ENCODE measurements around the gene SUPT7L. TPM values are rescaled to one million over a fixed set of nuclear protein-coding genes. Genes with fewer than 3 reads are reported as not detected.
A peak's percentile ranks its signal among the peaks of the same experiment; 100 is the strongest.

The SUPT7L gene
- total RNA-seq, 2 experiments from 2014 or later: 33.0 to 33.6 TPM

DNA sequence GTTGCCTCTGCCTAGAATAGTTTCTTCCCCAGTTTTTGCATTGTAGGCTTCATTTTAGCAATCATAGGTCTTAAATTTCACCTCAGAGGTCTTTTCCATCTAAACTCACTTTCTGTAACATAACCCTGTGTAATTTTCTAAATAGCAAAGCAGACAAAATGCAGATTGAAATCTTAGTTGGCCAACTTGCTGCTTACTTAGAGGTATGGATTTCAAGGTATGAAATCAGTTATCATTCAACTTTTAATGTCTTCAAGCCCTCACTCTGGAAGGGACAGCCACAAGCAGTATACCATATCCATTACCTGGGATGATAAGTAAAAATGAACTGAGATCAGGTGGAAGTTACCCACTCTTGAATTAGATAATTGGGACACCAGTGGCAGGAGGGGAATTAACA lies 38.5 kb downstream of the SUPT7L start:
- TF ChIP-seq, protein P1, sequence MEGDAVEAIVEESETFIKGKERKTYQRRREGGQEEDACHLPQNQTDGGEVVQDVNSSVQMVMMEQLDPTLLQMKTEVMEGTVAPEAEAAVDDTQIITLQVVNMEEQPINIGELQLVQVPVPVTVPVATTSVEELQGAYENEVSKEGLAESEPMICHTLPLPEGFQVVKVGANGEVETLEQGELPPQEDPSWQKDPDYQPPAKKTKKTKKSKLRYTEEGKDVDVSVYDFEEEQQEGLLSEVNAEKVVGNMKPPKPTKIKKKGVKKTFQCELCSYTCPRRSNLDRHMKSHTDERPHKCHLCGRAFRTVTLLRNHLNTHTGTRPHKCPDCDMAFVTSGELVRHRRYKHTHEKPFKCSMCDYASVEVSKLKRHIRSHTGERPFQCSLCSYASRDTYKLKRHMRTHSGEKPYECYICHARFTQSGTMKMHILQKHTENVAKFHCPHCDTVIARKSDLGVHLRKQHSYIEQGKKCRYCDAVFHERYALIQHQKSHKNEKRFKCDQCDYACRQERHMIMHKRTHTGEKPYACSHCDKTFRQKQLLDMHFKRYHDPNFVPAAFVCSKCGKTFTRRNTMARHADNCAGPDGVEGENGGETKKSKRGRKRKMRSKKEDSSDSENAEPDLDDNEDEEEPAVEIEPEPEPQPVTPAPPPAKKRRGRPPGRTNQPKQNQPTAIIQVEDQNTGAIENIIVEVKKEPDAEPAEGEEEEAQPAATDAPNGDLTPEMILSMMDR (conservative IDR thresholded peaks at IDR 0.05; ENCODE audit: low read length): no peak
- ChIA-PET POLR2A (interaction anchor here (0.6 kb wide), 1 partner anchor 413 kb away, joined by 3 read pairs; the partner anchor contains the start of genes ATRAID and SLC5A6), CTCF (ENCODE audit: unreplicated experiment) (no interaction called here)
- H3K4me1 ChIP-seq (ENCODE audit: insufficient read depth, low read length, poor library complexity, severe bottlenecking): peaks cover 29% of the 10 kb centered on the region
- intact Hi-C loops (cut with micrococcal nuclease; ENCODE audit: unreplicated experiment): loop anchor here (5.0 kb wide), 2 partner anchors 43 to 218 kb away; partner anchors contain the start of genes PPM1G and ZNF512
- H3K36me3 ChIP-seq (ENCODE audit: insufficient read depth, low read length): peaks cover 53% of the 10 kb centered on the region
- no peaks in the 10 kb centered on the region for H3K9me3 ChIP-seq (ENCODE audit: low read length)
- no peaks in the 10 kb centered on the region for H4K20me1 ChIP-seq (ENCODE audit: insufficient read depth, low read length)
- no peak overlapping the region for H3K4me2 ChIP-seq (ENCODE audit: low read length)
- H3K79me2 ChIP-seq (ENCODE audit: insufficient read depth, low read depth, low read length): peaks cover 16% of the 10 kb centered on the region; the same call in 1 of the 2 replicates
- no peak overlapping the region for H3K27ac ChIP-seq (ENCODE audit: low read depth, low read length, poor library complexity, severe bottlenecking)
- H3K9me2 ChIP-seq (ENCODE audit: insufficient read depth, low read length): no peaks in the 10 kb centered on the region
- BruUV-seq (replicated peaks): no TSS peak
- H3K4me3 ChIP-seq (ENCODE audit: low read depth, low read length, poor library complexity, severe bottlenecking): no peak overlapping the region
- DNase-seq (ENCODE audit: low spot score): no peak
- H2AFZ ChIP-seq (ENCODE audit: low read length): no peak overlapping the region

DNA sequence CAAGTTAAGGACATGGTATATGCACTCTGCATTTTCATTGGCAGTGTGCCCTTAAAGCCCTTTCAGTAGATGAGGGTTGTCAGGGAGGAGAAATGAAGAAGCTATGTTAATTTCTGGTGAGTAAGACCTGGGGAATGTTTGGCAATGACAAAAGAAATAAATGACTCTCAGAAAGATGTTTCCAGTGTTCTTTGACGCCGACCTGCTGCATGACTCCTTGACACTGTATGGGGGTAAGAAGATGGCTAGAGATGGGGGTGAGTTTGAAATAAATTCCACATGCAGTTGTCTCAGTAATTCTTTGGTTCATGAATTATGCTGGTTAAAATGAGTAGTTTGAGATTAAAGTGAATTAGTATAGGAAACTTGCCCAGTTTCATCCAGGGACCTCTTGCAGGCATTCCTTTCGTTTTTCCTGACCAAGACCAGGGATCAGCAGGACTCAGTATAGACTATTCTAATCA lies 40.5 kb downstream of the SUPT7L start:
- no peaks in the 10 kb centered on the region for H3K9me2 ChIP-seq (ENCODE audit: insufficient read depth, low read length)
- H4K20me1 ChIP-seq (ENCODE audit: insufficient read depth, low read length): no peaks in the 10 kb centered on the region
- TF ChIP-seq, protein P1 (conservative IDR thresholded peaks at IDR 0.05; ENCODE audit: low read length): no peak
- TF ChIP-seq EZH2phosphoT487 (IDR thresholded peaks at IDR 0.05; ENCODE audit: borderline replicate concordance, low read depth, low read length): no peak
- no peak overlapping the region for H3K4me2 ChIP-seq (ENCODE audit: low read length)
- H3K4me3 ChIP-seq (ENCODE audit: low read depth, low read length, poor library complexity, severe bottlenecking): no peak overlapping the region
- no peak overlapping the region for H3K27ac ChIP-seq (ENCODE audit: low read depth, low read length, poor library complexity, severe bottlenecking)
- no peak for DNase-seq (ENCODE audit: low spot score)
- no TSS peak for BruUV-seq (replicated peaks)
- H3K9me3 ChIP-seq (ENCODE audit: low read length): no peaks in the 10 kb centered on the region
- no peak overlapping the region for H2AFZ ChIP-seq (ENCODE audit: low read length)
- ChIA-PET CTCF (ENCODE audit: unreplicated experiment) (no interaction called here), POLR2A (interaction anchor here (1.4 kb wide), 1 partner anchor 37 kb away, joined by 5 read pairs; no protein-coding TSS in a partner anchor)
- peaks cover 69% of the 10 kb centered on the region for H3K36me3 ChIP-seq (ENCODE audit: insufficient read depth, low read length)
- H3K4me1 ChIP-seq (ENCODE audit: insufficient read depth, low read length, poor library complexity, severe bottlenecking): peaks cover 21% of the 10 kb centered on the region
- peaks cover under 1% of the 10 kb centered on the region; the same call in 1 of the 2 replicates for H3K79me2 ChIP-seq (ENCODE audit: insufficient read depth, low read depth, low read length)
- intact Hi-C loops (cut with micrococcal nuclease; ENCODE audit: unreplicated experiment): no loop called here

DNA sequence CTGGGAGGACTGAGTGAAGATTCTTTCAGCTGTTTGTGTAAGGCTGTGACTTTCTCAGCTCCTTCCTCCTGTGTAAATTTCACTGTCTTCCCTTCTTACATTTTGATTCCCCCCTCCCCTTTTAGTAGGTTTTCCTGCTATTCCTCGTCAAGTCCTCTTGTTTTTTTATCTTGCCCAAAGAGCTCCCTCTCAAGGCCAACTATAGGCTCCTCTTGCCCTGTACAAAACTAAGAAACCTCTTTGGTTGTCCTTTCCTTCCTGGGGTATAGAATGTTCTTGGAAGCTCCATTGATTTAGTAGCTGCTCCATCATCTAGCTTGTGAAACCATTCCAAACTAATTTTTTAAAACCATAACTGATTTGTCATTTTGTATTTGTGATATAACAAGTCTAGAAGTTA lies 41.9 kb downstream of the SUPT7L start:
- H3K36me3 ChIP-seq (ENCODE audit: insufficient read depth, low read length): peaks cover 84% of the 10 kb centered on the region
- POLR2A ChIA-PET: interaction anchor here (1.3 to 1.4 kb wide), 2 partner anchors 36 to 69 kb away, joined by 3 to 5 read pairs; no protein-coding TSS in a partner anchor
- no peaks in the 10 kb centered on the region for H4K20me1 ChIP-seq (ENCODE audit: insufficient read depth, low read length)
- peaks cover 7% of the 10 kb centered on the region for H3K4me1 ChIP-seq (ENCODE audit: insufficient read depth, low read length, poor library complexity, severe bottlenecking)
- intact Hi-C loops (cut with micrococcal nuclease; ENCODE audit: unreplicated experiment): no loop called here
- TF ChIP-seq, protein P1 (conservative IDR thresholded peaks at IDR 0.05; ENCODE audit: low read length): peak; percentile 40; the same call in 1 of the 2 replicates
- TF ChIP-seq EZH2phosphoT487 (IDR thresholded peaks at IDR 0.05; ENCODE audit: borderline replicate concordance, low read depth, low read length): no peak
- no peak overlapping the region for H2AFZ ChIP-seq (ENCODE audit: low read length)
- no peaks in the 10 kb centered on the region for H3K79me2 ChIP-seq (ENCODE audit: insufficient read depth, low read depth, low read length)
- no peak for DNase-seq (ENCODE audit: low spot score)
- no peaks in the 10 kb centered on the region for H3K9me3 ChIP-seq (ENCODE audit: low read length)
- no peak overlapping the region for H3K4me2 ChIP-seq (ENCODE audit: low read length)
- no peak overlapping the region for H3K27ac ChIP-seq (ENCODE audit: low read depth, low read length, poor library complexity, severe bottlenecking)
- H3K9me2 ChIP-seq (ENCODE audit: insufficient read depth, low read length): no peaks in the 10 kb centered on the region
- CTCF ChIA-PET (ENCODE audit: unreplicated experiment): no interaction called here
- BruUV-seq (replicated peaks): no TSS peak
- no peak overlapping the region for H3K4me3 ChIP-seq (ENCODE audit: low read depth, low read length, poor library complexity, severe bottlenecking)
